Measurements from ENCODE around the gene TIMM10B. TPM values are rescaled to one million over a fixed set of nuclear protein-coding genes. Genes with fewer than 3 reads are reported as not detected.
A peak's percentile ranks its signal among the peaks of the same experiment; 100 is the strongest.

The TIMM10B gene
- total and polyA plus RNA-seq, 2 of the 13 experiments (the other 11 are each of a cell fraction or from before 2014, with no cell fraction given): 34.9 to 39.5 TPM

DNA sequence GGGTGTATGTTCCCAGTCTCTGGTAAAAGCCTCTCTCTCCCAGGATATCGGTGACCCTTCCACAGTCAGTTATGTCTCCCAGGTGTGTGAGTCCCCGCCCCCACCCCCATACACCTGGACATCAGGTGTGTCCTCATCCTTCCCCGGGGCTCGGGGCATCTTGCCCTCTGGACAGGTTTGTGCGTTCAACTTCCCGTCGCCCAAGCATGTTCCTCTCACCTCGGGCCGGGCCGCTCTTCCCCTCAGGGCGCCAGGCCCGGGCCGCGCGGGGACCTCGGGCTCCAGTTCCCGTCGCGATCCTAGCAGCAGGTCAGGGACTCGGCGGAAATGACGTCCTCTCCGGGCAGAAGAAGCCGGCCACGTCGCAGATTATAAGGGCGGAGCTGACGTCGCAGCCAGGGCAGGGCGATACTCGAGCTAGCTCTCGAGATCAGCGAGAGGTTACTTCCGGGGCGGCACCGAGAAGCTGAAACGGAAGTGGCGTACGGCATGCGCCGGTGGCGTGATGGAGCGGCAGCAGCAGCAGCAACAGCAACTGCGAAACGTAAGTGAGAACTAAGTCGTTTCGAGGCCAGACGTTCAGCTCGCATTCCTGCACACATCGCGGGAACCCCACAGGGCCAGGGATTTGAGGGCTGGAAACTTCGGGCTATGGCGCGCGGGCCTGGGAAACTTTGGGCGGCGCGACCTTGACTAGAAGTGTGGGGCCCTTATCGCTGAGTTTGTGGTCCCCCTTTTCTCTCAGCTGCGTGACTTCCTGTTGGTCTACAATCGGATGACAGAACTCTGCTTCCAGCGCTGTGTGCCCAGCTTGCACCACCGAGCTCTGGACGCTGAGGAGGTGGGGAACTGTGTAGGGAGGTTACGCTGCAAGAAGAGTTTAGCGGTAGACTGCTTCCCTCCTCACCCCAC is at the start of gene TIMM10B, which contains the start of gene ARFIP2 (continued):
- TF ChIP-seq, protein P1, sequence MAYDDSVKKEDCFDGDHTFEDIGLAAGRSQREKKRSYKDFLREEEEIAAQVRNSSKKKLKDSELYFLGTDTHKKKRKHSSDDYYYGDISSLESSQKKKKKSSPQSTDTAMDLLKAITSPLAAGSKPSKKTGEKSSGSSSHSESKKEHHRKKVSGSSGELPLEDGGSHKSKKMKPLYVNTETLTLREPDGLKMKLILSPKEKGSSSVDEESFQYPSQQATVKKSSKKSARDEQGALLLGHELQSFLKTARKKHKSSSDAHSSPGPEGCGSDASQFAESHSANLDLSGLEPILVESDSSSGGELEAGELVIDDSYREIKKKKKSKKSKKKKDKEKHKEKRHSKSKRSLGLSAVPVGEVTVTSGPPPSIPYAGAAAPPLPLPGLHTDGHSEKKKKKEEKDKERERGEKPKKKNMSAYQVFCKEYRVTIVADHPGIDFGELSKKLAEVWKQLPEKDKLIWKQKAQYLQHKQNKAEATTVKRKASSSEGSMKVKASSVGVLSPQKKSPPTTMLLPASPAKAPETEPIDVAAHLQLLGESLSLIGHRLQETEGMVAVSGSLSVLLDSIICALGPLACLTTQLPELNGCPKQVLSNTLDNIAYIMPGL (CRISPR knock-in tag; IDR thresholded peaks at IDR 0.05; ENCODE audit: borderline replicate concordance in 1 of 2, low read depth in 1 of 2): peak; percentile 80 to 81
- TF ChIP-seq NFYB (CRISPR knock-in tag; IDR thresholded peaks at IDR 0.05) (peak; percentile 76), NFE2L2 (IDR thresholded peaks at IDR 0.05; ENCODE audit: low read length) (no peak), POGZ (CRISPR knock-in tag; IDR thresholded peaks at IDR 0.05) (peak; percentile 83), NFE2 (CRISPR knock-in tag; IDR thresholded peaks at IDR 0.05) (no peak), SIN3A (IDR thresholded peaks at IDR 0.05; ENCODE audit: borderline replicate concordance, low read depth, low read length) (peak; percentile 76; the same call in 1 of the 2 replicates), PHF5A (CRISPR knock-in tag; IDR thresholded peaks at IDR 0.05; ENCODE audit: low read depth, unreplicated experiment) (no peak), ZNF709 (CRISPR knock-in tag; IDR thresholded peaks at IDR 0.05) (peak; percentile 12; the same call in 1 of the 2 replicates), NCOA5 (CRISPR knock-in tag; IDR thresholded peaks at IDR 0.05) (no peak), LBX2 (CRISPR knock-in tag; IDR thresholded peaks at IDR 0.05; ENCODE audit: borderline replicate concordance) (0 out of 2 replicates have a peak, but pooled peaks have one; percentile 85), HNRNPL (IDR thresholded peaks at IDR 0.05; ENCODE audit: low read depth, low read length) (0 out of 2 replicates have a peak, but pooled peaks have one; percentile 19), PATZ1 (CRISPR knock-in tag; IDR thresholded peaks at IDR 0.05) (no peak), ZNF772 (CRISPR knock-in tag; IDR thresholded peaks at IDR 0.05) (no peak), ZNF782 (CRISPR knock-in tag; IDR thresholded peaks at IDR 0.05; ENCODE audit: borderline replicate concordance) (peak; percentile 69; the same call in 1 of the 2 replicates), RAD21 (CRISPR knock-in tag; IDR thresholded peaks at IDR 0.05) (0 out of 2 replicates have a peak, but pooled peaks have one; percentile 9), TAF15 (IDR thresholded peaks at IDR 0.05; ENCODE audit: low read depth, low read length, poor library complexity, severe bottlenecking) (no peak), RFX1 (IDR thresholded peaks at IDR 0.05) (no peak), PAWR (CRISPR knock-in tag; IDR thresholded peaks at IDR 0.05; ENCODE audit: borderline replicate concordance) (no peak), ZNF331 (CRISPR knock-in tag; IDR thresholded peaks at IDR 0.05) (peak; percentile 47; the same call in 1 of the 2 replicates), RFX5 (IDR thresholded peaks at IDR 0.05; ENCODE audit: low read depth, low read length) (0 out of 2 replicates have a peak, but pooled peaks have one; percentile 25)
- TF ChIP-seq, protein P2, sequence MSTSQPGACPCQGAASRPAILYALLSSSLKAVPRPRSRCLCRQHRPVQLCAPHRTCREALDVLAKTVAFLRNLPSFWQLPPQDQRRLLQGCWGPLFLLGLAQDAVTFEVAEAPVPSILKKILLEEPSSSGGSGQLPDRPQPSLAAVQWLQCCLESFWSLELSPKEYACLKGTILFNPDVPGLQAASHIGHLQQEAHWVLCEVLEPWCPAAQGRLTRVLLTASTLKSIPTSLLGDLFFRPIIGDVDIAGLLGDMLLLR (CRISPR knock-in tag; IDR thresholded peaks at IDR 0.05): peak; percentile 83
- TF ChIP-seq, protein P3, sequence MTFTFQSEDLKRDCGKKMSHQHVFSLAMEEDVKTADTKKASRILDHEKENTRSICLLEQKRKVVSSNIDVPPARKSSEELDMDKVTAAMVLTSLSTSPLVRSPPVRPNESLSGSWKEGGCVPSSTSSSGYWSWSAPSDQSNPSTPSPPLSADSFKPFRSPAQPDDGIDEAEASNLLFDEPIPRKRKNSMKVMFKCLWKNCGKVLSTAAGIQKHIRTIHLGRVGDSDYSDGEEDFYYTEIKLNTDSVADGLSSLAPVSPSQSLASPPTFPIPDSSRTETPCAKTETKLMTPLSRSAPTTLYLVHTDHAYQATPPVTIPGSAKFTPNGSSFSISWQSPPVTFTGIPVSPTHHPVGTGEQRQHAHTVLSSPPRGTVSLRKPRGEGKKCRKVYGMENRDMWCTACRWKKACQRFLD (CRISPR knock-in tag; IDR thresholded peaks at IDR 0.05; ENCODE audit: borderline replicate concordance): no peak; the same call in 1 of the 2 replicates
